Activated effector memory CD4-positive, alpha-beta T cell treated with Interleukin-2 at 50 U/mL for 16 hours (primary cell): ENCODE results near the gene ANKK1.

ENCODE experiments used
- DNase-seq: peaks from one replicate; pipeline ENCODE4 v3.0.0-alpha.2; 2020

Gene ANKK1, protein sequence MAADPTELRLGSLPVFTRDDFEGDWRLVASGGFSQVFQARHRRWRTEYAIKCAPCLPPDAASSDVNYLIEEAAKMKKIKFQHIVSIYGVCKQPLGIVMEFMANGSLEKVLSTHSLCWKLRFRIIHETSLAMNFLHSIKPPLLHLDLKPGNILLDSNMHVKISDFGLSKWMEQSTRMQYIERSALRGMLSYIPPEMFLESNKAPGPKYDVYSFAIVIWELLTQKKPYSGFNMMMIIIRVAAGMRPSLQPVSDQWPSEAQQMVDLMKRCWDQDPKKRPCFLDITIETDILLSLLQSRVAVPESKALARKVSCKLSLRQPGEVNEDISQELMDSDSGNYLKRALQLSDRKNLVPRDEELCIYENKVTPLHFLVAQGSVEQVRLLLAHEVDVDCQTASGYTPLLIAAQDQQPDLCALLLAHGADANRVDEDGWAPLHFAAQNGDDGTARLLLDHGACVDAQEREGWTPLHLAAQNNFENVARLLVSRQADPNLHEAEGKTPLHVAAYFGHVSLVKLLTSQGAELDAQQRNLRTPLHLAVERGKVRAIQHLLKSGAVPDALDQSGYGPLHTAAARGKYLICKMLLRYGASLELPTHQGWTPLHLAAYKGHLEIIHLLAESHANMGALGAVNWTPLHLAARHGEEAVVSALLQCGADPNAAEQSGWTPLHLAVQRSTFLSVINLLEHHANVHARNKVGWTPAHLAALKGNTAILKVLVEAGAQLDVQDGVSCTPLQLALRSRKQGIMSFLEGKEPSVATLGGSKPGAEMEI

DNA sequence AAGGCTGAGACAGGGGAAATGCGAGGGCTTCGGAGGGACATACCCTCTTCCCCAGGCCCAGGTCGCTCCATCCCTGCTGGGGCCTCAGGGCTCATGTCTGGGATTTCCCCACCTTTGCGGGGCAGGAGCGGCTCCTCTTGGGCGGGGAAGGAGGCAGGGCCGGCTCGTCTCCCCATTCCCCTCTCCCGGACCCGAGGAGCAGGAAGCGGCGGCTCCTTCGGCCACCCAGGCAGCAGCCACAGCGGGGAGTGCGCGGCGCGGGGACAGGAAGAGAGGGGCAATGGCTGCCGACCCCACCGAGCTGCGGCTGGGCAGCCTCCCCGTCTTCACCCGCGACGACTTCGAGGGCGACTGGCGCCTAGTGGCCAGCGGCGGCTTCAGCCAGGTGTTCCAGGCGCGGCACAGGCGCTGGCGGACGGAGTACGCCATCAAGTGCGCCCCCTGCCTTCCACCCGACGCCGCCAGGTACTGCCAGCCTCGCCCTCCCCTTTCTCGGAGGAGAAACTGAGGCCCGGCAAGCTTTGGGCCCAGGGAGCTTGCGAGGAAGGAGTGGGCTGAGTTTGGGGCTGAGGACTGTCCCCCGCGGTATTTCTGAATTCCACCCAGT lies at the start of gene ANKK1:
Gene ANKK1 (plus strand): TSS at position 175 of the 607 bp plus-strand sequence. CDS start 106 bp downstream, at position 281.
- DNase-seq, result no peak

DNA sequence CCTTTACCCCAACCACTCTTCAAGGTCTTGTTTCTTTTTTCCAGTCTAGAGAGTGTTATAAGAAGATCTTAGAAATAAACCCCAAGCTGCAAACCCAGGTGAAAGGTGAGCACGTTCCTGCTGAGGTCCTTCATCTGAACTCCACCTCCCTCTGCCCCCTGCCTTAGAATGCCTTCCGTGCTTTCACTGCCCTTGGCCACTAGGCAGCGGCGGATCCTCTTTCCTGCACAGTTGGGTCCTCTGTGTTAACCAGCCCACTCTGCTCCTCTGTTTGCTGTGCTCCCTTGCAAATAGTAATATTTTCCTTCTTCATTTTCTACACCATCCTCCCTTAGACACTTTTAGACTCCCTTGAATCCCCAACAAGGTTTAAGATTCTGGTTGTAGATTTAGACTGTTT lies 48.8 kb upstream of the ANKK1 start:
- no peak for DNase-seq

DNA sequence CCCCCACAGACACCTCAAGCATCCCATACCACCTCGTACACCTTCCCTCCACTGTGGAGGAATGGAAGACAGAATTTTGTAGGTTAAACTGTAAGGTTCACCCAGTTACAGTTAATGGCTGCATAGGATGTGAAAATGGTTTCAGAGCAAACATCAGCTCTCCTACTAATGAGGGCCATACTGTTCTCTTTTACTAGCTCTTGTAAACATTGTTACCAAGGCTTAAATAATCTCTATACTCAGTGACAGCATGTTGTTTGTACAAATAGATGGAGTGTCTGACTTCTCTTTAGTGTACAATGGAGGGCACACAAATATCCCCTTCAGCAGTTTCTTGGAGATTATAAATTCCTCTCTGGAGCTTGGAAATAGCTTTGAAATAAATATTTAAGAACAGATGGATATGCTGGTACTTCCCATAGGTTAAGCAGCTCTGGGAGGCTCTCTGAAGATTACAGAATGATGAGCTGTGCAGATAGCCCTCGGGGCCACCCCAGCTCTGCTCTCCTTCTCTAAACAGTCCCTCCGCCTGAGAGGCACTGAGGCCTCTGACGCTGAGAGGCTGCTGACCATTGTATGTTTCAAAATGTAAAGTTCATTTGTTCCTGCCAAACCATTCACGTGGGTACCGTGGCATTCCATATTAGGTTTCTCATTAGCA lies 47.5 kb upstream of the ANKK1 start:
- DNase-seq, result no peak

DNA sequence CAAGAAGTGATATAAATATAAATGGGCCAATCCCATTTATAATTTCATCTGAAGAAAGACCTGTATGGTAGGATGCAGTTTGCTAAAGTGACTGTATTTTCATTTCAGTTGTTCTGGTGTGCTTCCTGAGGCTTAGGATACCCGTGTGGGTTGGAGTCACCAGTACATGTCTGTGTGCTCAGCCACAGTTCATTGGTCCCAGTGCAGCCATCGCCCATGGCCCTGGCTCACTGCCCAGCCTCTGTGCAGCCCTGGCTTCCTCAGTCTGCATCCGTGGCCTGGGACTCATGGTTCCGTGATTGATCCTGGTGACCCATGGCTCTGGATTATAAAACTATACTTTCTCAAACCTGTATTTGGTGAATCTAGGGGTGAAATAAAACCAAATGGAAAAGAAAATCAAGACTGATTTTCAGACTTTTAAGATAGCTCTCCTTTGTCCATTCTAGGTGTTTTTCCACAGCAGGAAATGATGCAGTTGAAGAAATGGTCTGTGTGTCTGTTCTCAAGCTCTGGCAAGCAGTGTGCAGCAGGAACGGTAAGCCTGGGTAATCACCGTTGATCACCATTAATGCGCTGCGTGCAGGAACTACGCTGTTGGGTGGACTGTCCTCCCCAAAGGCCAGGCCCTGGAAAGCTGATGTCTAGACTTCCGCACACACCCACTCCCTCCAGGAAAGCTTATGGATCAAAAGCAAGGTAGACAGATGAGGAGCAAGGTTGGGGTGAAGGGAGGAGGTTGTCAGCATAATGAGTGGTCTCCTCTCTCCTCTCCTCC lies 46.0 kb upstream of the ANKK1 start:
- DNase-seq, result no peak

DNA sequence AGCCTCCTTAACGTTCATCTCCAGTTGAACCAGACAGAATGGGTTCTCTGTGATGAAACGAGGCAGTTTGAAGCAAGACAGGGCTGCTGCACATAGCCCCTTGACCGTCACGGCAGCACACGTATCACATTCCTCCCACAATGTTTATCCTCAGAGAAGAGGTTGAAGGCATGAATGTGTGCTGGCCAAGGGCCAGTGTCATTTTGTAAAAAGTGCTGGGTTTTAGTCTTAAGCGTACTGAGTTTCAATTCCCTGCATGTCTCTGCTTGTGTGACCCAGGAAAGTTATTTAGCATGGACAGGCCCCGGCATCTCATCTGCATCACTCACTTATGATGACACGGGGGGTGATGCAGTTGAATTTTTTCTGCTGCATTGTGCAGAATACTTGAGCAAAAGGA lies 41.6 kb upstream of the ANKK1 start:
- DNase-seq, result no peak

DNA sequence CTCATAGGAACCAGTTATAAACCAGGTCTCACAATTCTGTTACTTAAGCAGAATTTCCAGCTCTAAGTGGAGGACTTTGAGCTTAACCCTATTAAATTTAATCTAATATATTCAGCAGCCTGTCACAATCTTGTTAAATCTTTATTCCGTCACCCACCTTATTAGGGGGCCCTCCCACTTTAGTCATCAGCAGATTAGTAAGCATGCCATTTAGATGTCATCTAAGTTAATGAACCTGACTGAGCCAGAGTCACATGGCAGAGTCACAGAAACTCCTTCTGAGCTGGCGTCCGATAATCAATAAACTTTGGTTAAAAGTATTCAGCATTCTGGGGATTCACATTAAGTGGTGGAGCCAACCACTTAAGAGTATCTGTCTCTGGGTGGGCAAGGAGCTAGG lies 38.1 kb upstream of the ANKK1 start:
- DNase-seq, result no peak

DNA sequence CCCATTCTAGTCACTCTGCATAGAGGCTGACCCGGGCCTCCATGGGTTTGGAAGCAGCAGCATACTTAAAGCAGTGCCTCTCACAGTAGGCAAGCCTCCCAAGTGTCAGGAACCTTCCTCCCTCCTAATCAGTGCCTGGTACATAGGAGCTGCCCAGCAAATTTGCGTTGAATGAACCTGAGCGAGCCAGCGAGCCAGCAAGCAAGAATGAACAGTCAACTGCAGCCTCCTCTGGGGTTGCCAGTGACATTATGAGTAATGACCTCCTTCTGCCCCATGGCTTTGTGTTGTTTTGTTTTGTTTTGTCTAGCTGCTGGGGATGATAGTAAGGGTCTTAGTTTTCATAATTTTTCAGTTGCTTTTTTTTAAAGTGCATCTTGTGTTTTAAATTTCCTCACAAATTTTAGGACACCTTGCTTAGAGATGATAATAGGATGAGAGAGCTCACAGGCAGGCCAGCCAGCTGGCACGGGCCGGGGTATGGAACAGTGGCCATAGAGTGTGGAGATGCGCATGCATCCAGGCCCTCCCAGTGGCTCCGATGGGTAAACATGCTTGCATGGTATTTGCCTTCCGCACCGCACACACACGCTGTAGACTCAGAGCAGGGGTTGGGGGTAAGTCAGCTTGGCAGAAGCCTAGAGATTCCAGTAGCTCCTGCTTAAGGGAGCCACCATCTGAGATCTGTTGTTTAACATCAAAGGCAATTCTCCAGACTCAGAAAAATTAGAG lies 37.1 kb upstream of the ANKK1 start:
- no peak for DNase-seq

DNA sequence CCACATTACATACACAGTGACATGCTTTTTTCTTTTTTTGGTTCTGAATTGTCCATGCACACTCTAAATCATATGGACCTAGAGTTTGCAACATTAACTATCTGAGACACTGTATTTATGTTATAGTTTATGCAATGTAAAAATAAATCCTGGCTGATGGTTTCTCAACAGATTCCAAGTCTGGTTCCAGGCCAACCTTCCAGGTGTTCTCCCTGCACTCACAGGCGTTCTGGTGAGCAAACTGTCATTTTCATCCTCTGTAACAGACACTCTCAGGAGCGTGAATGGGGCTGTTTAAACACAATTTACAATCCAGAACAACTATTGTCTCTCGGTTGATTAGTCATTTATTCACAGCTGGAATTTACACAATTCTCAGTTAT lies 36.5 kb upstream of the ANKK1 start:
- no peak for DNase-seq

DNA sequence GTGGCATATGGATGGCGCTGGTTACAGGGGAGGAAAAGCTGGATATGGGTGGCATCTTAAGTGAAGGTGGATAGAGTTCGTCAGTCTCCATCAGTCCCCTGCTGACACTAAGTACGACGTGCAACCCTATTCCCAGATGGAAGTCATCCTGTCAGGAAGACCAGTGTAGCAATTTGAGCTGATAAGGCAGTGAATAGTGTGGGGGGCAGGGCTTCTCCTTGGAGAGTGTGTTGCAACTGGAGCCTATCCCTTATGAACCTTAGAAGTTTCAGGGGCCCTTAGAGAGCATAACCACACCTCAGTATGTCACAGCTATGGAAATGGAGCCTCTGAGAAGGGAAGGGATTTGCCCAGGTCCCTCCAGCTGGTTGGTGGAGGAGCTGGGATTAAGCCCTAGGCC lies 36.1 kb upstream of the ANKK1 start:
- DNase-seq, result no peak

DNA sequence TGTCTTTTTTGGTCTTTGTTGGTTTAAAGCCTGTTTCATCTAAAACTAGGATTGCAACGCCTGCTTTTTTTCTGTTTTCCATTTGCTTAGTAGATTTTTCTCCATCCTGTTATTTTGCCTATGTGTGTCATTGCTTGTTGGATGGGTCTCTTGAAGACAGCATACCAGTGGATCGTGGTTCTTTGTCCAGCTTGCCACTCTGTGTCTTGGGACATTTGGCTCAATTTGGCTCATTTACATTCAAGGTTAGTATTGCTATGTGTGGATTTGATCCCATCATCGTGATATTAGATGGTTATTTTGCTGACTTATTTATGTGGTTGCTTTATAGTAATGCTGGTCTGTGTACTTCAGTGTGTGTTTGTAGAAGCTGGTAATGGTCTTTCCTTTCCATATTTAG lies 31.4 kb upstream of the ANKK1 start:
- DNase-seq, result no peak

DNA sequence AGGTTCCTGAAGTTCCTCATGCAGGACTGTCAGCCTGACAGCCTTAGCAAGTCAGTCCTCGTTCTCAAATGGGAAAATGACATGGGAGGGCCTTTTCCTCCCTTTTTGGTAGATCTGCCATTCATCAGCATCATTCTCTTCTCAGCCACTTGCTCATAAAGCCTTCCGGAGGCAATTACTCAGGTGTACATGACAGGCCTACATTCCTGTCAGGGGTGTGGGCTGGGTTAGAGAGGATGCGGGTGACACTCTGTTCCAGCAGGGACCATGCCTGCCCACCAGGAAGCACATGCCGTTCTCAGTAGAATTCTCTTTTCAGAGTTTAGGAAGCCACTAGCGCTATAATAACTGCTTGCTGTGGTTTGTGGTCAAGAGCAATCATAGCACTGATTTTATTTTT lies 24.2 kb upstream of the ANKK1 start:
- DNase-seq, result no peak

DNA sequence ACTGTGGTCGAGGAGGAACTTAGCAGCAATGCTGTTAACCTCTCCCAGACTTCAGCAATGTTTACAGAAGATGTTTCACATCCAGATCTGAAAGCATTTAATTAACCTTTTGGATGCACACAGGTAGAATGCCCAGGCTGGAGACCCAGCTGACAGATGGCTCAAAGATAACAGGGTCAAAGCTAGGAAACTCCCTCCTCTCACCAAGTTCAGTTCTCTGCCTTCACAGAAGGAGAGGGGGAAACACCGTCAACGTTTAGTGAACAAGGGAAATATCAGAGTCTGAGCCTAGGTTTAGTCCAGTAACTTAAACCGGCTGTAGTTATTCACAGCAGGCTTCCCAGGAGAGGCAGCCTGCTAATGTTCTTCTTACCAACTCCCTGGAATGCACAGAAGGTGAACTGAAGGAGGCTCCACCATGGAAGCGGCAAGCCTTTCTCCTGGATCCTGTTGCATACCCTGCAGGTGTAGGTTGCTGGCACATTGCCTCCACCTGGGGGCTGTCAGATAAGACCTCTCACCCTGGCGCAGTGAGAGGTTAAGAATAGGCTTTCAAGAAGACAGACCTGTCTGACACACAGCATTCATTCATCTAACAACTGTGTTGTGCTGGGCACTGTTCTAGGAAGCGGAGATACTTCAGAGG lies 23.5 kb upstream of the ANKK1 start:
- no peak for DNase-seq

DNA sequence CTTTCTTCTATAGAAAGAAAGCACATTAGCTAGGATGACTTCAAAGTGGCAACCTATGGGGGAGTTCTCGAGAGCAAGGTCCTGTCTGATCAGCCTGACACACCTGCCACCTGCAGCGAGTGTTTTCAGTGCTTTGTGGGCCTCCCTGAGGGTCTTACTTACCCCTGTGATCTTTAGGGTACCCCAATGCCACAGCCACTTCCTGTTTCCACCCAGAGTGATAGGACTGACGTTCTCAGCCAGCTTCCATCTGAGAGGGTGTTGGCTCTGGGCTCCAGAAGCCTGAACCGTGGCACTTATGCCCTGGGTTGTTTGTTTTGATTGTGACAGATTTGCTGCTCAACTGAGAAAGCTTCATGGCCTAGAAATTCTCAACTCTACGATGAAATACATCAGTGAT lies 21.7 kb upstream of the ANKK1 start:
- no peak for DNase-seq

DNA sequence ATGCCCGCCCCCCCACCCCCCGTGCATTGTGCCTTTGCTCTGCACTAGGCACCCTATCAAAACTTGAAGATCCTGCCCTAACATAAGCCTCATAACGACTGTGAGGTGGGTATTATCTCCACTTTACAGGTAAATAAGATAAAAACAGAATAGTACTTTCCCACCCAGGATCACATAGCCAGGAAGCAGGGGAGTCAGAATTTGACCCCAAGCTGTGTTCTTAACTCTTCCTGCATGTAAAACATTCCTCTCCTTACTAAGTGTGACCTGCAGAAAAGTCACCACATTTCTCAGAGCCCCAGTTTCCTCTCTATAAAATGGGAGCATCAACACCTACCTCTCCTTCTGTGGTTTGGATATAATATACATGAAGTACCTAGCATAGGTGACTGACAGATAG lies 18.2 kb upstream of the ANKK1 start:
- DNase-seq, result no peak

DNA sequence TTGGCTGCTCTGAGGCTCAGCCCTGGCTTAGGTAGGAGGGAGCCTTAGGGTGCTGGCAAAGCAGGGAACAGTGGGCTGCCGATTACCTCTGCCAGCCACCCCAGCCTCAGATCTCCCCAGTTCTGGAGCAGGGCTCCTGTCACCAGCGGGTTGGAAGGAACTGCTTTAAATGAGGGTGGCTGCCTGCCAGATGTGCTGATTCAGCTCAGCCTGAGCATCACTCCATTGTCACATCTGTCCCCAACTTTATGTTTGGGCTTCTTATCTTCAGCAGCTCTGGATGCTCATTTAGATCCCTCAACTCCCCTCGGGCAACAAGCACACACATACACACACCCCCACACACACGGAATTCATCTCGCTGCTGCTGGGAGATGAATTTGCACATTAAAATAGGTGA lies 16.9 kb upstream of the ANKK1 start:
- DNase-seq, result no peak

DNA sequence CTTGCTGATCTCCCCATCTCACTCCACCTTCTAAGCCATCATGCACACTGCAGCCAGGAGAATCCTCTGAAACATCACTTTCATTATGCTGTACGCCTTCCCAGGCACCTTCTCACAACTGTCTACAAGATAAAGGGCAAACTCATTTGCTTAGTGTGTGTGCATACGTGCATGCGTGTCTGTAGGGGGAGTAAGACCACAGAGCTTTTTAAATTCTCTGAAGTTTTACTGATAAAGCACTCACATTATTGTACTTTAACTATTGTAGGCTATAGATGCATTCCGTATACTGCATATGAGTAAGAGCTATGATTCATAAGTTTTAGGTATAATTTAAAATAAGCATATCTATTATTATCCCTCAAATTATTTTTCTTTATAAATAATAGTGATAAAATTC lies 15.3 kb upstream of the ANKK1 start:
- DNase-seq, result no peak

DNA sequence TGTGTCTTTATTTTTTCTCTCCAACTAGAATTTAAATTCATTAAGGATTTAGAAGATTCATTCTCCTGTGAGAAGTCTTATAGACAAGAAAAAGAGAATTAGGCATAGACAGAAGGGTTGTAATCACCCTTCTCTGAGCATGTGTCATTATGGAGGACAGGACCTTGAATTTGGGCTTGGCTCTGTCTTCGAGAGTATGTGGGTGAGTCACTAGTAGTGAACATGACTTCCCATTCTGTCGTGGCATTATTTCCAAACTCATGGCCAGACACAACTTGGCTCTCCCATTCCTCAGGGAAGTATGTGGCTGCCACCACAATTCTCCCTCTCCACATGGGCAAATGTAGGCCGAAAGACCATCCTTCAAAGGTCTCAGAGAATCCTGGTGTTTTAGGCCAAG lies 14.3 kb upstream of the ANKK1 start:
- no peak for DNase-seq

DNA sequence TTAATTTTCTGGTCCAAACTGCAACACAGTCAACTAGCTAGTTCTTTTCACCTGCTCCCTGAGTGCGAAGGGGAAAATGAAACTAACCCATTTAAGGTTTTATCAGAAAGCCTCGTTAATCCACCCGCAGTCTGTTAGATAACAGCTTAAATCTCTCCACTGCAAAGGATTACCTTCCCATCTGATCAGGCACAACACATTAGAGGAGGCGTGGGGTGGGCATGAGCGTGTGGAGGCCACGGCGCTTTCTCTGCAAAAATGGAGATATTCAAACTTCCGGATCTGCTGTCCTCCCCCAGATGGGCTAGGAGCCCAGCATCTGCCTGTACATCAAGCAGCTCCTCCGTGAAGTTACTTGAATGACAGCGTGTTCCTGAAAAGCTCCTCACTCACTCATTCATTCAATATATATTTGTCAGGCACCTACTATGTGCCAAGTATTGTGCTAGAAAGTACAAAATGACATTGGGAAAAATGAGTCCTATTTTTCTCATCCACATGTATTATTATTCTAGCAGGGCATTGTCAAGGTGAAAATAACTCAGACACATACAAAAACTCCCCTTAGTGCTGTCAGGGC lies 13.5 kb upstream of the ANKK1 start:
- DNase-seq, result no peak

DNA sequence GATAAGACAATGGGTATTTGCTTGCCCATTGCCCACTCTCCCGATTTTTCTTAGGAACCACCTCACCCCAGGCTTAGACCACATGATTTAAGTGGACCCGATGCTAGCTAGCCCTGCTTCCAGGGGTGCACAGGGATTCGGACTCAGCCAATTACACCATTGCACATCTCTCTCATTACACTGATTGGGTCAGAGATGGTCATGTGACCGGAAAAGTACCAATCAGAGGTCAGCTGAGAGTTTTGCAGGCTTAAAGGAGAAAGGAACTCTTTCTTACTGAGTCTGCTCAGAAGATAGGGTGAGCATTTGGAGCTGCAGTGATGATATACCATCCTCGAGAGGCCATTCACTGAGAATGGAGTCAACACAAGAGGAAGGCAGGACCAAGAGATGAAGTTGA lies 12.2 kb upstream of the ANKK1 start:
- no peak for DNase-seq

DNA sequence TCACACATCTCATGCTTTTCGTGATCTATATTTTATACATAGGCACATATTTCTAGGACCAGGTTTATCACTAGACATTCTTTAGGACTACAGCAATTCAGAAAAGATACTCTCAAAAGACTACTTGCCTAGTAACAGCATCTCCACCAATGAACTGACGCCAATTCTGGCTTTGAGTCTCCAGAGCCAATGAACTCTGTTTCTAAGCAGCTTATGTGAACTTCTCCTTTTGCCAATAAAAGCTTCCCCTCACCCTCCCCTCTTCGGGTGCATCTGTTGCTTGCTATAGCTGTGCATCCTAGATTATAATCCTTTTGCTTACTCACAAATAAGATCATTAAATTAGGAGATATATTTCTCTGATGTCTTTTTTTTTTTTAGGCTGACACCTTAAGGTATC lies 11.4 kb upstream of the ANKK1 start:
- no peak for DNase-seq
